Measurements from ENCODE around the gene RPS19.

RPS19 gene

GRCh38 chr19:41859618-41860418, at the start of gene RPS19:
TSS of gene RPS19 (plus strand) at chr19:41860255. CDS start at chr19:41860775, 520 bp downstream.
- peak; percentile 98 for DNase-seq

GRCh38 chr19:41810301-41810700, 49.8 kb upstream of the RPS19 start:
- no peak for DNase-seq

DNA sequence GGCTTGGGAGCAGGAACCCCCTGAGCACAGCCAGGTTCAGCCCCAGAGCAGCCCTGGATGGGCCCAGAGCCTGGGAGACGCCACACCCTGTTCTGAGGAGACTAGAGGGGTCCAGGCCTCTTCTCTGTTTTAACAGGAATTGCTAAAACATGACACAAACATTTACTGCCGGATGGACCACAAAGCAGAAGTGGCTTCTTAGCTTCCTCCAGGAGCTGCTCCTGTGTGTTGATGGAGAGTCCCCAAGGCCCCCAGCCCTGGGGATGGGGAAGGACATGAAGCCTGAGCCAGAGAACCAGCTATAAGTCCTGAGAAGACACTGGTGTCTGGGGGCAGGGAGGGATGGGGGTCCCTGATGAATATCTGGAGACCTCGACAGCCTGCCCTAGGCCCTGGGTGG, 49.0 kb upstream of the RPS19 start:
- no peak for DNase-seq

GRCh38 chr19:41811981-41812380, 48.1 kb upstream of the RPS19 start:
- no peak for DNase-seq

DNA sequence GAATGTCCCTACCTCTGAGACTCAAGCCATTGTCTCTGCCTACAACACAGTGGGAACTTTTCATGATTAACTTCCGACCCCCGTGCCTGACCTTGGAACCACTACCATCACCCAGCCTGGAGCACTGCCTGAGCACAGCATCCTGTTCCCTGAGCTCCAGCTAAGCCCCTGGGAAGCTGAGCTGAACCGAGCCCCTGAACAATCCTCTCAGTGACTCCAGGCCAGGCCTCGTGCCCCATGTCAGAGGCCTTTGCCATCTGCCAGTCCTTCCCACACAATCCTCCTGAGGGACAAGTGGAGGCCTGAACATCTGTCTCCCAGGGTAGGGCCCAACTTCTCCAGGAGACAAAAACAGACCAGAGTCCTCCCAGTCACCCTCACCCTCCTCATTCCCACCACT, 46.1 kb upstream of the RPS19 start:
- no peak for DNase-seq

GRCh38 chr19:41815301-41815700, 44.8 kb upstream of the RPS19 start:
- DNase-seq = no peak

DNA sequence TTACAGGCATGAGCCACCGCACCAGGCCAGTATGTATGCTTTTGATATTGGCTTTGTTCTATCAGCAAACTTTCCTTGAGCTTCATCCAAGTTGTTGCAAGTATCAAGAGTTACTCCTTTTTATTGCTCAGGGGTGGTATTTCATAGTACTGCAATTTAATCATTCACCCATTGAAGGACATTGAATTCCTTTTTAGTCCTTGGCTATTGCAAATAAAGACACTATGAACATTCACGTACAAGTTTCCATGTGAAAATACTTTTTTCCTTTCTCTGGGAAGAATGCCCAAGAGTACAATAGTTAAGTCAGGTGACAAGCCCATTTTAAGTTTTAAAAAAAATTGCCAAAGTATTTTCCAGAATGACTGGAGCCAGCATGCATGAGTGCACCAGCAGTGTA, 43.3 kb upstream of the RPS19 start:
- DNase-seq = no peak

GRCh38 chr19:41821003-41821735, 38.9 kb upstream of the RPS19 start:
- DNase-seq = peak; percentile 36 to 45

DNA sequence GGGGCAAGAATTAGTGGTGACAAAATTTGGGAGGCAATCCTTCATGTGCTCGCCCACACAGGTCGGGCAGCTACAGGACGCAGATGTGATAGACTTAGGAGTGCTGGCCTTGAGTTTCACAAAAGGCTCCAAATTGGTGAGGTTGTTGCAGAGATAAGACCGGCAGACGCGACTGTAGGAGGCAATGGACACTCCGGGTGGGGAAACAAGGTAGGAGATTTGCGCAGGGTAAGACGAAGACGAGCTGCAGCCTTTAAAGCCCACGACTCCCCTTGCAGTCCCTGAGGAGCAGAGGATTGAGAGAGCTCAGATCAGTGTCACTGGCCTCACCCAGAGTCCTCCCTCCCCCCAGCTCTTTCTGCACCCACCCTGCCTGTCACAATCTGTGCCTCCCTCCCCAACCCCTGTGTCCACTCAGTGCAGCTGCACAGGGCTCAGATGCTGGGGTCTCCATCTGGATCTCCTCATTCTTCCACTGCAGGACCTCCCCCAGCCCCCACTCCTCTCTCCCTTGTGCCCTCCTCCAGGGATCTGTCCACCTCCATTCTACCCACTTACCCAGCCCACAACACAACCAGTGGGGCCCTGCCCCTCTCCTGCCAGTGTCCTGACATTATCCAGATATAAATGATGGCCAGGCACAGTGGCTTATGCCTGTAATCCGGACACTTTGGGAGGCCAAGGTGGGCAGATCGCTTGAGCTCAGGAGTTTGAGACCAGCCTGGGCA, 21.9 kb upstream of the RPS19 start:
- DNase-seq = no peak

- no peak for DNase-seq
Observed at GRCh38 chr19:41839211-41839610, 20.8 kb upstream of the RPS19 start.

GRCh38 chr19:41843371-41843770, 16.7 kb upstream of the RPS19 start:
- DNase-seq = no peak

- no peak for DNase-seq
Observed at GRCh38 chr19:41844601-41845000, 15.5 kb upstream of the RPS19 start, which contains the start of gene LYPD4. TSS of gene LYPD4 (minus strand) at chr19:41844683. CDS start at chr19:41839285, 5,398 bp downstream.

DNA sequence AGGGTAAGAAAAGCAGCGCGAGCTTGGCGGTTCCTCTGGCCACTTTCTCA, 15.2 kb upstream of the RPS19 start, which contains the start of gene DMRTC2:
Gene DMRTC2, plus strand, starts transcription at position 42 of the 50 bp plus-strand sequence. CDS start 2,387 bp downstream, outside the sequence.
- DNase-seq = no peak

GRCh38 chr19:41845051-41845590, 14.9 kb upstream of the RPS19 start:
- no peak for DNase-seq

DNA sequence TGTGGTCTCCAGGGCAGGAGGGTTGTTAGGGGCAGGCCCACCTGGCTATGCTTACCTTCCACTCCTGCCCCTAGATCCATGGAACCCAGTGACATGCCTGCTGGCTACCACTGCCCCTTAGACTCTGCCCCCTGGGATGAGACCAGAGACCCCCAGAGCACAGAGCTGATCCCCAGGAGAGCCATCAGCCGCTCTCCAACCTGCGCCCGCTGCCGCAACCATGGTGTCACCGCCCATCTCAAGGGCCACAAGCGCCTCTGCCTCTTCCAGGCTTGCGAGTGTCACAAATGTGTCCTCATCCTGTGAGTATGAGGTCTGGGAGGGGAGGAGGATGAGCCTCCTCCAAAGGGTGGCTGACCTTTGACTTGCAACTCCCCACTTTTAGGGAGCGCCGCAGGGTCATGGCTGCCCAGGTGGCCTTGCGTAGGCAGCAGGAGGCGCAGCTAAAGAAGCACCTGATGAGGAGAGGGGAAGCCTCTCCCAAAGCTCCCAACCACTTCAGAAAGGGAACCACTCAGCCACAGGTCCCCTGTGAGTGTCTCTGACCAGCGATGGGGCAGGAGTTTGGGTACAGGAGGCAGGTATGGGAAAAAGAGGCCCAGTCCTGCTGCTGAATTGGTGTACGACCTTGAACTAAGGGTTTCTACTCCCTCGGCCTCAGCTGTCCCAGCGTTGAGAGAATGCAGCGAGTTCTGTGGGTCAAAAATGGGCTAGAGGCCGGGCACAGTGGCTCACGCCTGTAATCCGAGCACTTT, 12.5 kb upstream of the RPS19 start:
- no peak for DNase-seq

DNA sequence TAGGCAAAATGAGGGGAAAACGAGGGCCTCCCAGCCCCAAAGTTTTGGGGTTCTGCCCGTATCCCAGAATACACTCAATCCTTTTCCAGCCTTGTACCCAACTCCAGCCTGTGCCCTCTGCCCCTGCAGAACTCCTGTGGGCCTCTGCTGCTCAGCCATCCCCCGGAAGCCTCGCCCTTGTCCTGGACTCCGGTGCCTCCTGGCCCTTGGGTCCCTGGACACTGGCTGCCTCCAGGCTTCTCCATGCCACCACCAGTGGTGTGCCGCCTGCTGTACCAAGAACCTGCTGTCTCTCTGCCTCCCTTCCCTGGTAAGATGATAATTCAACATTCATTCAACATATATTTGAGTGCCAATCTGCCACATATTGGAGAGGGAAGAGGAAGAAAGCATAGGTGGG, 11.4 kb upstream of the RPS19 start:
- DNase-seq = no peak

GRCh38 chr19:41849067-41849466, 11.0 kb upstream of the RPS19 start:
- no peak for DNase-seq

DNA sequence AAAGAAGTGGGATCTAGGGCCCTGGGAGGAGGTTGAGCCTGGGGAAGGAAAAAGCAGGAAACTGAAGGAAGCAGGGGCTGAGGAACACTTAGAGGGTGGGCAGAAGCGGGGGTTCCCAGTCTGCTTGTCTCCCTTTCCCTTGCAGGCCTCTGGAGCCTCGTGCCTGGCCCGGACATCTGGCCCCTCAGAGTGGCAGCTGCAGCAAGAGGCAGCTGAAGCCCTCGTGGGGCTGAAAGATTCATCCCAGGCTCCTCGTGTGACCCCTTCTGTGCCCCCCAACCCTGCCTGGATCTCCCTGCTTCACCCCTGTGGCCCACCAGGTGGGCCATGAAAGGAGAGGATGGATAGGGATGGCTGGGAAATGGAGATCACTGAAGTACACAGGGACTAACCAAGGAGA, 9.7 kb upstream of the RPS19 start:
- no peak for DNase-seq

- DNase-seq = no peak
Observed at GRCh38 chr19:41851456-41851855, 8.6 kb upstream of the RPS19 start.

- DNase-seq = no peak
Observed at GRCh38 chr19:41853344-41853743, 6.7 kb upstream of the RPS19 start.

DNA sequence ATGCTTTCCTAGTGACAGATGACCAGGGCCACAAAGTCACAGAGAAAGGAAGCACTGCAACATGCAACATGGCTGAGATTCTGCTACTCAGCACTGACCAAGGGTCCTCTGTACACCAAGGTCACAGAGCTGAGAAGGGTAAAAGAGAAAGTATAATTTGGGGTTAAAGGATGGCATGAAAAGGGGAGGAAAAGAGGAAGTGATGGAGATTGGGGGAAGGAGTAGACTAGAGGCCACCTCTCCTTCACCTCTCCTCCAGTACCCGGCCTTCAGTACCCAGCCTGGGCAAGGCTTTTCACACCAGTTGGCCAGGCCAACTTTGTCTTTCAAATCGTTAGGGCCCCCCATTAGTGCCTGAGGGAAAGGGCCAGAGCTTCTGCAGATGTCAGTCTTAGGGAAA, 6.3 kb upstream of the RPS19 start:
- no peak for DNase-seq

DNA sequence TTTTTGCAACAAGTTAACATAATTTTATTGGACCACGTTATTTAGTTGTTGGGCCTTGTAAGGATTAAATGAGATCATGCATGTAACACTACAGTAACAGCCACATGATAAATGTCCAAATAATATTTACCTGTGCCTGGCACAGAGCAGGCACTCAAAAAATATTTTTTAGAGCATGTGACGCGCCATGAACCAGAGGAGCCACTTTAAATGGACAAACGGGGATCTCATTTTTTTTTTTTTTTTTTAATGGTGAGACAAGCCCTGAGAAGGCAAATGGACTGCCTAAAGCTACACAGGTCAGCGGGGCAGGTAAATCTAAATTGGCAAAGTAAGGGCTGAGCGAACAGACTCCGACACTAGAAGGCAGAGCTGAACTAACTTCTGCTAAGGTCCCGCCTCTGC, 840 bp upstream of the RPS19 start:
- DNase-seq = no peak
